WTC11 (cell line): ENCODE measurements around the gene DISC1. TPM values are rescaled to one million over a fixed set of nuclear protein-coding genes. Genes with fewer than 3 reads are reported as not detected.

Experiments used
- ATAC-seq: fragments of 200-7000 bp; cut with Tn5 transposase; 2 replicates; pipeline ENCODE4 v1.10.0; 2021; ENCODE audit warnings: mild to moderate bottlenecking, moderate library complexity
- CTCF ChIA-PET: fragments of 300-600 bp; sonication (Branson Sonifier 250); formaldehyde crosslinking; loops from one replicate; lab custom pipeline; 2021; ENCODE audit warnings: antibody characterized with exemption; lab: Charles Lee
- POLR2A ChIA-PET: fragments of 350-600 bp; sonication (Branson Sonifier 250); formaldehyde crosslinking; loops from one replicate; lab custom pipeline; 2021; ENCODE audit warnings: antibody characterized with exemption; lab: Charles Lee
- DNase-seq: peaks from one replicate; pipeline ENCODE4 v3.0.0; 2021; ENCODE audit warnings: low spot score
- H3K27ac Mint-ChIP-seq: 2 replicates; pipeline ENCODE4 v1.8.0; 2021; ENCODE audit warnings: mixed read lengths
- H3K27me3 Mint-ChIP-seq: 2 replicates; pipeline ENCODE4 v1.8.0; 2021; ENCODE audit warnings: low read depth, mild to moderate bottlenecking, moderate library complexity, mixed read lengths
- H3K36me3 Mint-ChIP-seq: 2 replicates; pipeline ENCODE4 v1.8.0; 2021; ENCODE audit warnings: mixed read lengths
- H3K4me1 Mint-ChIP-seq: 2 replicates; pipeline ENCODE4 v1.8.0; 2022; ENCODE audit warnings: mixed read lengths
- H3K4me3 Mint-ChIP-seq: 2 replicates; pipeline ENCODE4 v1.8.0; 2021; ENCODE audit warnings: mild to moderate bottlenecking, moderate library complexity, mixed read lengths
- H3K9me3 Mint-ChIP-seq: 2 replicates; pipeline ENCODE4 v1.8.0; 2021; ENCODE audit warnings: mixed read lengths
- E2F5 ChIP-seq: sonication (generic); formaldehyde crosslinking; IDR thresholded peaks from 2 replicates; pipeline ENCODE4 v1.8.1; 2022; ENCODE audit warnings: mild to moderate bottlenecking, moderate library complexity, missing genetic modification reagents
- ELF4 ChIP-seq: sonication (generic); formaldehyde crosslinking; IDR thresholded peaks from 2 replicates; pipeline ENCODE4 v1.8.1; 2022; ENCODE audit warnings: low read depth, mild to moderate bottlenecking, moderate library complexity, missing genetic modification reagents
- EMX1 ChIP-seq: fragments of 250-450 bp; sonication (Bioruptor Pico); IDR thresholded peaks from 2 replicates; pipeline ENCODE4 v1.8.0; 2021; ENCODE audit warnings: mild to moderate bottlenecking
- FOXP1 ChIP-seq: sonication (generic); formaldehyde crosslinking; IDR thresholded peaks from 2 replicates; pipeline ENCODE4 v1.8.0; 2022; ENCODE audit warnings: missing genetic modification reagents, mild to moderate bottlenecking, moderate library complexity, borderline replicate concordance
- FOXP4 ChIP-seq: sonication (generic); formaldehyde crosslinking; IDR thresholded peaks from 2 replicates; pipeline ENCODE4 v1.8.0; 2022; ENCODE audit warnings: mild to moderate bottlenecking, missing genetic modification reagents
- GABPB1 ChIP-seq: sonication (generic); formaldehyde crosslinking; IDR thresholded peaks from 2 replicates; pipeline ENCODE4 v1.8.1; 2023; ENCODE audit warnings: mild to moderate bottlenecking, missing genetic modification reagents
- JAZF1 ChIP-seq: fragments of 250-450 bp; sonication (Bioruptor Pico); IDR thresholded peaks from 2 replicates; pipeline ENCODE4 v1.9.0; 2021; ENCODE audit warnings: moderate library complexity, mild to moderate bottlenecking, inconsistent platforms
- MYBL2 ChIP-seq: sonication (generic); formaldehyde crosslinking; IDR thresholded peaks from 2 replicates; pipeline ENCODE4 v1.8.1; 2023; ENCODE audit warnings: mild to moderate bottlenecking, moderate library complexity, missing genetic modification reagents
- OVOL2 ChIP-seq: fragments of 250-450 bp; sonication (Bioruptor Pico); IDR thresholded peaks from 2 replicates; pipeline ENCODE4 v1.9.0; 2021; ENCODE audit warnings: mild to moderate bottlenecking, borderline replicate concordance
- PRDM15 ChIP-seq: sonication (generic); formaldehyde crosslinking; IDR thresholded peaks from 2 replicates; pipeline ENCODE4 v1.8.0; 2022; ENCODE audit warnings: missing genetic modification reagents
- RORB ChIP-seq: fragments of 250-450 bp; sonication (Bioruptor Pico); IDR thresholded peaks from 2 replicates; pipeline ENCODE4 v1.9.0; 2021; ENCODE audit warnings: mild to moderate bottlenecking
- SMAD3 ChIP-seq: sonication (generic); formaldehyde crosslinking; IDR thresholded peaks from 2 replicates; pipeline ENCODE4 v1.8.0; 2022; ENCODE audit warnings: missing genetic modification reagents, mild to moderate bottlenecking, borderline replicate concordance
- USF2 ChIP-seq: sonication (generic); formaldehyde crosslinking; IDR thresholded peaks from 2 replicates; pipeline ENCODE4 v1.8.1; 2023; ENCODE audit warnings: mild to moderate bottlenecking, missing genetic modification reagents, moderate library complexity
- ZBTB21 ChIP-seq: sonication (generic); formaldehyde crosslinking; IDR thresholded peaks from 2 replicates; pipeline ENCODE4 v1.8.1; 2023; ENCODE audit warnings: mild to moderate bottlenecking, missing genetic modification reagents, borderline replicate concordance
- ZNF138 ChIP-seq: sonication (generic); formaldehyde crosslinking; conservative IDR thresholded peaks from 2 replicates; pipeline ENCODE4 v1.8.1; 2022; ENCODE audit warnings: mild to moderate bottlenecking, moderate library complexity, missing genetic modification reagents
- ZNF219 ChIP-seq: sonication (generic); formaldehyde crosslinking; IDR thresholded peaks from 2 replicates; pipeline ENCODE4 v1.8.0; 2023; ENCODE audit warnings: missing genetic modification reagents, mild to moderate bottlenecking, borderline replicate concordance
- total RNA-seq: library from RNA; stranded (reverse); gene quantifications from 3 replicates; pipeline ENCODE4 v1.2.3, GENCODE V29; 2021
- TF ChIP-seq, protein P1 (sequence below): fragments of 250-450 bp; sonication (Bioruptor Pico); IDR thresholded peaks from 2 replicates; pipeline ENCODE4 v1.8.0; 2021; ENCODE audit warnings: mild to moderate bottlenecking
- TF ChIP-seq, protein P2 (sequence below): sonication (generic); formaldehyde crosslinking; conservative IDR thresholded peaks from 2 replicates; pipeline ENCODE4 v1.8.1; 2023; ENCODE audit warnings: mild to moderate bottlenecking, low read depth, missing genetic modification reagents, moderate library complexity
- TF ChIP-seq, protein P3 (sequence below): sonication (generic); formaldehyde crosslinking; IDR thresholded peaks from 2 replicates; pipeline ENCODE4 v1.8.0; 2023; ENCODE audit warnings: mild to moderate bottlenecking, missing genetic modification reagents

Gene DISC1
- total RNA-seq, 1 experiment from 2014 or later = 5.5 TPM

GRCh38 chr1:231594749-231595148 is 31.8 kb upstream of the DISC1 start:
- no peak for TF ChIP-seq RORB (CRISPR knock-in tag)
- no peak for TF ChIP-seq FOXP4 (CRISPR knock-in tag)
- no peak for TF ChIP-seq ELF4 (CRISPR knock-in tag)
- TF ChIP-seq JAZF1 (CRISPR knock-in tag) = no peak
- TF ChIP-seq MYBL2 (CRISPR knock-in tag) = no peak
- TF ChIP-seq E2F5 (CRISPR knock-in tag) = no peak
- TF ChIP-seq SMAD3 (CRISPR knock-in tag) = no peak
- TF ChIP-seq, protein P1, sequence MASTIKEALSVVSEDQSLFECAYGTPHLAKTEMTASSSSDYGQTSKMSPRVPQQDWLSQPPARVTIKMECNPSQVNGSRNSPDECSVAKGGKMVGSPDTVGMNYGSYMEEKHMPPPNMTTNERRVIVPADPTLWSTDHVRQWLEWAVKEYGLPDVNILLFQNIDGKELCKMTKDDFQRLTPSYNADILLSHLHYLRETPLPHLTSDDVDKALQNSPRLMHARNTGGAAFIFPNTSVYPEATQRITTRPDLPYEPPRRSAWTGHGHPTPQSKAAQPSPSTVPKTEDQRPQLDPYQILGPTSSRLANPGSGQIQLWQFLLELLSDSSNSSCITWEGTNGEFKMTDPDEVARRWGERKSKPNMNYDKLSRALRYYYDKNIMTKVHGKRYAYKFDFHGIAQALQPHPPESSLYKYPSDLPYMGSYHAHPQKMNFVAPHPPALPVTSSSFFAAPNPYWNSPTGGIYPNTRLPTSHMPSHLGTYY (CRISPR knock-in tag) = no peak
- TF ChIP-seq GABPB1 (CRISPR knock-in tag) = no peak
- peaks cover 9% of the 10 kb centered on the region for H3K4me1 Mint-ChIP-seq
- CTCF ChIA-PET = interaction anchor here (0.6 kb wide), 1 partner anchor 772 kb away, joined by 3 read pairs; no protein-coding TSS in a partner anchor

GRCh38 chr1:231596337-231596791 is 30.2 kb upstream of the DISC1 start:
- Mint-ChIP-seq H3K27me3 (no peaks in the 10 kb centered on the region; the same call in none of the 2 replicates), H3K9me3 (no peaks in the 10 kb centered on the region), H3K36me3 (no peaks in the 10 kb centered on the region), H3K4me3 (no peak overlapping the region), H3K4me1 (peaks cover 14% of the 10 kb centered on the region), H3K27ac (no peak overlapping the region)
- DNase-seq = no peak
- CTCF ChIA-PET = interaction anchor here (1.2 to 1.5 kb wide), 2 partner anchors 239 to 259 kb away, joined by 3 read pairs; partner anchors contain the start of genes EXOC8 and SPRTN
- ATAC-seq = peak; percentile 48
- POLR2A ChIA-PET = interaction anchor here (0.5 kb wide), 1 partner anchor 70 kb away, joined by 6 read pairs; no protein-coding TSS in a partner anchor
- TF ChIP-seq, protein P2, sequence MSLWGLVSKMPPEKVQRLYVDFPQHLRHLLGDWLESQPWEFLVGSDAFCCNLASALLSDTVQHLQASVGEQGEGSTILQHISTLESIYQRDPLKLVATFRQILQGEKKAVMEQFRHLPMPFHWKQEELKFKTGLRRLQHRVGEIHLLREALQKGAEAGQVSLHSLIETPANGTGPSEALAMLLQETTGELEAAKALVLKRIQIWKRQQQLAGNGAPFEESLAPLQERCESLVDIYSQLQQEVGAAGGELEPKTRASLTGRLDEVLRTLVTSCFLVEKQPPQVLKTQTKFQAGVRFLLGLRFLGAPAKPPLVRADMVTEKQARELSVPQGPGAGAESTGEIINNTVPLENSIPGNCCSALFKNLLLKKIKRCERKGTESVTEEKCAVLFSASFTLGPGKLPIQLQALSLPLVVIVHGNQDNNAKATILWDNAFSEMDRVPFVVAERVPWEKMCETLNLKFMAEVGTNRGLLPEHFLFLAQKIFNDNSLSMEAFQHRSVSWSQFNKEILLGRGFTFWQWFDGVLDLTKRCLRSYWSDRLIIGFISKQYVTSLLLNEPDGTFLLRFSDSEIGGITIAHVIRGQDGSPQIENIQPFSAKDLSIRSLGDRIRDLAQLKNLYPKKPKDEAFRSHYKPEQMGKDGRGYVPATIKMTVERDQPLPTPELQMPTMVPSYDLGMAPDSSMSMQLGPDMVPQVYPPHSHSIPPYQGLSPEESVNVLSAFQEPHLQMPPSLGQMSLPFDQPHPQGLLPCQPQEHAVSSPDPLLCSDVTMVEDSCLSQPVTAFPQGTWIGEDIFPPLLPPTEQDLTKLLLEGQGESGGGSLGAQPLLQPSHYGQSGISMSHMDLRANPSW (CRISPR knock-in tag) = no peak
- TF ChIP-seq USF2 (no peak), PRDM15 (CRISPR knock-in tag) (no peak), FOXP1 (no peak), OVOL2 (CRISPR knock-in tag) (no peak), EMX1 (CRISPR knock-in tag) (no peak), ZNF138 (no peak), ZBTB21 (CRISPR knock-in tag) (no peak), ZNF219 (no peak)
- TF ChIP-seq, protein P3, sequence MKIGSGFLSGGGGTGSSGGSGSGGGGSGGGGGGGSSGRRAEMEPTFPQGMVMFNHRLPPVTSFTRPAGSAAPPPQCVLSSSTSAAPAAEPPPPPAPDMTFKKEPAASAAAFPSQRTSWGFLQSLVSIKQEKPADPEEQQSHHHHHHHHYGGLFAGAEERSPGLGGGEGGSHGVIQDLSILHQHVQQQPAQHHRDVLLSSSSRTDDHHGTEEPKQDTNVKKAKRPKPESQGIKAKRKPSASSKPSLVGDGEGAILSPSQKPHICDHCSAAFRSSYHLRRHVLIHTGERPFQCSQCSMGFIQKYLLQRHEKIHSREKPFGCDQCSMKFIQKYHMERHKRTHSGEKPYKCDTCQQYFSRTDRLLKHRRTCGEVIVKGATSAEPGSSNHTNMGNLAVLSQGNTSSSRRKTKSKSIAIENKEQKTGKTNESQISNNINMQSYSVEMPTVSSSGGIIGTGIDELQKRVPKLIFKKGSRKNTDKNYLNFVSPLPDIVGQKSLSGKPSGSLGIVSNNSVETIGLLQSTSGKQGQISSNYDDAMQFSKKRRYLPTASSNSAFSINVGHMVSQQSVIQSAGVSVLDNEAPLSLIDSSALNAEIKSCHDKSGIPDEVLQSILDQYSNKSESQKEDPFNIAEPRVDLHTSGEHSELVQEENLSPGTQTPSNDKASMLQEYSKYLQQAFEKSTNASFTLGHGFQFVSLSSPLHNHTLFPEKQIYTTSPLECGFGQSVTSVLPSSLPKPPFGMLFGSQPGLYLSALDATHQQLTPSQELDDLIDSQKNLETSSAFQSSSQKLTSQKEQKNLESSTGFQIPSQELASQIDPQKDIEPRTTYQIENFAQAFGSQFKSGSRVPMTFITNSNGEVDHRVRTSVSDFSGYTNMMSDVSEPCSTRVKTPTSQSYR (CRISPR knock-in tag) = no peak

More at GRCh38 chr1:231594749-231595148, 31.8 kb upstream of the DISC1 start:
- ATAC-seq (no peak), DNase-seq (no peak)
- POLR2A ChIA-PET = interaction anchor here (0.6 kb wide), 1 partner anchor 661 kb away, joined by 4 read pairs; no protein-coding TSS in a partner anchor
- Mint-ChIP-seq H3K27ac (no peak overlapping the region), H3K4me3 (no peak overlapping the region), H3K36me3 (no peaks in the 10 kb centered on the region), H3K9me3 (no peaks in the 10 kb centered on the region), H3K27me3 (no peaks in the 10 kb centered on the region; the same call in none of the 2 replicates)
